OCI-LY7 (cell line): ENCODE data around the gene ALDH1A3. TPM values are rescaled to one million over a fixed set of nuclear protein-coding genes. Genes with fewer than 3 reads are reported as not detected.

Experiments
- BruUV-seq: library from RNA; stranded (reverse); fragments of 400-500 nt; replicated peaks from 2 replicates; lab custom pipeline; 2021; lab: Mats Ljungman, UMichigan
- CTCF ChIA-PET: fragments of 300-600 bp; sonication (Branson Sonifier 250); formaldehyde crosslinking; loops from one replicate; lab custom pipeline; 2022; ENCODE audit warnings: antibody characterized with exemption; ENCODE audit not compliant: unreplicated experiment; lab: Charles Lee
- POLR2A ChIA-PET: fragments of 300-600 bp; sonication (Branson Sonifier 250); formaldehyde crosslinking; loops from one replicate; lab custom pipeline; 2022; ENCODE audit warnings: antibody characterized with exemption; lab: Charles Lee
- DNase-seq: peaks from one replicate; pipeline ENCODE4 v3.0.0-alpha.2; 2015; ENCODE audit warnings: low spot score
- H2AFZ ChIP-seq: fragments of 200-600 bp; sonication (generic), shearing (Covaris generic); 2 replicates; pipeline ENCODE4 v1.6.1; 2014; ENCODE audit warnings: mild to moderate bottlenecking, antibody characterized with exemption, low read length, moderate library complexity
- H3K27ac ChIP-seq: fragments of 200-600 bp; sonication (generic); 2 replicates; pipeline ENCODE4 v1.5.1; 2014; ENCODE audit warnings: mixed run types, low read depth, mild to moderate bottlenecking, moderate library complexity, low read length, inconsistent platforms; ENCODE audit not compliant: poor library complexity, severe bottlenecking
- H3K36me3 ChIP-seq: fragments of 200-600 bp; sonication (generic); 2 replicates; pipeline ENCODE4 v1.6.1; 2014; ENCODE audit warnings: mild to moderate bottlenecking, antibody characterized with exemption, low read length, moderate library complexity, mixed read lengths; ENCODE audit not compliant: insufficient read depth
- H3K4me1 ChIP-seq: fragments of 200-600 bp; sonication (generic); 2 replicates; pipeline ENCODE4 v1.5.1; 2014; ENCODE audit warnings: mild to moderate bottlenecking, low read length; ENCODE audit not compliant: insufficient read depth, poor library complexity, severe bottlenecking
- H3K4me2 ChIP-seq: fragments of 200-600 bp; sonication (generic); 2 replicates; pipeline ENCODE4 v1.6.1; 2014; ENCODE audit warnings: mild to moderate bottlenecking, low read length
- H3K4me3 ChIP-seq: fragments of 200-600 bp; sonication (generic); 2 replicates; pipeline ENCODE4 v1.5.1; 2014; ENCODE audit warnings: mild to moderate bottlenecking, low read depth, low read length; ENCODE audit not compliant: poor library complexity, severe bottlenecking
- H3K79me2 ChIP-seq: fragments of 200-600 bp; sonication (generic); 2 replicates; pipeline ENCODE4 v1.6.1; 2016; ENCODE audit warnings: low read depth, mild to moderate bottlenecking, low read length, moderate library complexity, mixed read lengths; ENCODE audit not compliant: insufficient read depth
- H3K9me2 ChIP-seq: fragments of 200-600 bp; sonication (generic); 2 replicates; pipeline ENCODE4 v1.6.1; 2016; ENCODE audit warnings: mild to moderate bottlenecking, low read length, mixed read lengths; ENCODE audit not compliant: insufficient read depth
- H3K9me3 ChIP-seq: fragments of 200-600 bp; sonication (generic); 2 replicates; pipeline ENCODE4 v1.6.1; 2014; ENCODE audit warnings: mild to moderate bottlenecking, mixed run types, low read length, mixed read lengths
- H4K20me1 ChIP-seq: fragments of 200-600 bp; sonication (generic); 2 replicates; pipeline ENCODE4 v1.6.1; 2014; ENCODE audit warnings: mild to moderate bottlenecking, antibody characterized with exemption, low read length, moderate library complexity, mixed read lengths; ENCODE audit not compliant: insufficient read depth
- EZH2phosphoT487 ChIP-seq: fragments of 200-600 bp; sonication (generic); IDR thresholded peaks from 2 replicates; pipeline ENCODE4 v1.6.1; 2018; ENCODE audit warnings: low read depth, borderline replicate concordance, mild to moderate bottlenecking, mixed run types, antibody characterized with exemption, low read length, moderate library complexity, mixed read lengths
- intact Hi-C: fragments of 100-400 bp; cut with micrococcal nuclease; formaldehyde crosslinking; loops from one replicate; pipeline ENCODE4 v1.10.0; 2022; ENCODE audit not compliant: unreplicated experiment
- total RNA-seq, 2 experiments: library from RNA; depleted of rRNA in 1 of 2; stranded (reverse); fragments of >200 nt in 1 of 2; shearing (Covaris generic) in 1 of 2; gene quantifications; 2 replicates each; pipeline ENCODE4 v1.2.3, GENCODE V29; 2014 to 2022
- TF ChIP-seq, protein P1 (sequence below): fragments of 200-600 bp; sonication (generic); conservative IDR thresholded peaks from 2 replicates; pipeline ENCODE4 v1.5.1; 2014; ENCODE audit warnings: mild to moderate bottlenecking, antibody characterized with exemption, low read length, moderate library complexity, mixed read lengths

Gene ALDH1A3
- total RNA-seq, 2 experiments from 2014 or later = not detected

GRCh38 chr15:100930306-100930848, 50.7 kb downstream of the ALDH1A3 start:
- H3K27ac ChIP-seq = peak overlapping the region; percentile 99
- no peak overlapping the region for H2AFZ ChIP-seq
- peaks cover 99% of the 10 kb centered on the region for H3K4me1 ChIP-seq
- H3K79me2 ChIP-seq = peaks cover 86% of the 10 kb centered on the region
- DNase-seq = peak; percentile 27
- no peaks in the 10 kb centered on the region for H4K20me1 ChIP-seq
- BruUV-seq = no TSS peak
- peak overlapping the region; percentile 53 for H3K4me3 ChIP-seq
- ChIA-PET CTCF (interaction anchor here (1.4 to 2.1 kb wide), 2 partner anchors 10 to 77 kb away, joined by 4 to 6 read pairs; no protein-coding TSS in a partner anchor), POLR2A (interaction anchor here (0.8 to 6.2 kb wide), 5 partner anchors 11 to 76 kb away, joined by 3 to 134 read pairs (median 4); partner anchors contain the start of gene LRRK1)
- peak overlapping the region; percentile 77 for H3K4me2 ChIP-seq
- H3K9me2 ChIP-seq = no peaks in the 10 kb centered on the region
- intact Hi-C loops = no loop called here
- peaks cover 3% of the 10 kb centered on the region; the same call in 1 of the 2 replicates for H3K9me3 ChIP-seq
- H3K36me3 ChIP-seq = peaks cover 86% of the 10 kb centered on the region
- TF ChIP-seq EZH2phosphoT487 = no peak

GRCh38 chr15:100931143-100931890, 51.7 kb downstream of the ALDH1A3 start:
- H3K4me2 ChIP-seq = peak overlapping the region; percentile 77
- peak overlapping the region; percentile 53 for H3K4me3 ChIP-seq
- no peak overlapping the region for H2AFZ ChIP-seq
- TSS peak; percentile 10 for BruUV-seq
- TF ChIP-seq, protein P1, sequence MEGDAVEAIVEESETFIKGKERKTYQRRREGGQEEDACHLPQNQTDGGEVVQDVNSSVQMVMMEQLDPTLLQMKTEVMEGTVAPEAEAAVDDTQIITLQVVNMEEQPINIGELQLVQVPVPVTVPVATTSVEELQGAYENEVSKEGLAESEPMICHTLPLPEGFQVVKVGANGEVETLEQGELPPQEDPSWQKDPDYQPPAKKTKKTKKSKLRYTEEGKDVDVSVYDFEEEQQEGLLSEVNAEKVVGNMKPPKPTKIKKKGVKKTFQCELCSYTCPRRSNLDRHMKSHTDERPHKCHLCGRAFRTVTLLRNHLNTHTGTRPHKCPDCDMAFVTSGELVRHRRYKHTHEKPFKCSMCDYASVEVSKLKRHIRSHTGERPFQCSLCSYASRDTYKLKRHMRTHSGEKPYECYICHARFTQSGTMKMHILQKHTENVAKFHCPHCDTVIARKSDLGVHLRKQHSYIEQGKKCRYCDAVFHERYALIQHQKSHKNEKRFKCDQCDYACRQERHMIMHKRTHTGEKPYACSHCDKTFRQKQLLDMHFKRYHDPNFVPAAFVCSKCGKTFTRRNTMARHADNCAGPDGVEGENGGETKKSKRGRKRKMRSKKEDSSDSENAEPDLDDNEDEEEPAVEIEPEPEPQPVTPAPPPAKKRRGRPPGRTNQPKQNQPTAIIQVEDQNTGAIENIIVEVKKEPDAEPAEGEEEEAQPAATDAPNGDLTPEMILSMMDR = no peak
- no peak for TF ChIP-seq EZH2phosphoT487
- peak; percentile 91 for DNase-seq
- no peaks in the 10 kb centered on the region for H3K9me3 ChIP-seq
- intact Hi-C loops = loop anchor here (1.0 kb wide), 1 partner anchor 9 kb away; no protein-coding TSS in a partner anchor
- H3K79me2 ChIP-seq = peaks cover 86% of the 10 kb centered on the region
- no peaks in the 10 kb centered on the region for H4K20me1 ChIP-seq
- peaks cover 99% of the 10 kb centered on the region for H3K4me1 ChIP-seq
- H3K27ac ChIP-seq = peak overlapping the region; percentile 99
- ChIA-PET POLR2A (interaction anchor here (0.9 to 6.2 kb wide), 3 partner anchors 8 to 19 kb away, joined by 3 to 134 read pairs (median 4); partner anchors contain the start of gene LRRK1), CTCF (interaction anchor here (0.8 to 1.4 kb wide), 2 partner anchors 11 to 13 kb away, joined by 3 to 6 read pairs; no protein-coding TSS in a partner anchor)
- H3K36me3 ChIP-seq = peaks cover 86% of the 10 kb centered on the region
- H3K9me2 ChIP-seq = no peaks in the 10 kb centered on the region

DNA sequence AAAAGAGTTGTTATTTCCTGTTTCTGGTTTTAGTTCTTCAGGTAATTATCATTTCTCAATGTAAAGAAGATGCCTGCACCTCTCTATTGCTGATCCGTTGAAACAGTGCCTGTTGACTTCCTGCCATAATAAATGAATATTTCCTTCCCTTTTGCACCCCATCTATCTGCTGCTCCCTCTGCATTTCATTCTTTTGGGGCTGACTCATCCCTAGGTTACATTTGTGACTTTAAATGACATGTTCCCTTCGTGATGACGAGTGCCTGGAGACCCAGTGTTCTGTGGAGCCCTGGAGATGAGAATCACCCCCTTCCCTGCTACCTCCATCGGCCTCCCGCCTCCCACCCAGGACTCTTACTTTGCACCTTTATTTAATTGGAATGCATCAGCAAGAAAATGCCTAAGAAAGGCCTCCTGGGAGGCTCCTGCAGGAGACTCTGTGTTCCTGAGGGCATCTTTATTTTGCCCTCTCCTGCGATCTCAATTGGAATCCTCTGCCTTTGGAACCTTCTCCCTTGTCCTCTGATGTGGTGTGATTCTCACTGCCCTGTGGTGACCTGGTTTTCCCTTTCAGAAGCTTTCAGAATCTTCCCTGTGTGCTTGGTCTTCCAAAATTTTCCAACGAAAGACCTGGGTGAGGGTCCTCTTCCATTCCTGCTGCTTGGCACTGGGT, 53.2 kb downstream of the ALDH1A3 start:
- Histone ChIP-seq H3K79me2 (peaks cover 92% of the 10 kb centered on the region), H3K4me3 (peak overlapping the region; percentile 40), H3K4me2 (peak overlapping the region; percentile 77), H3K27ac (peak overlapping the region; percentile 99), H3K9me2 (no peaks in the 10 kb centered on the region), H3K36me3 (peaks cover 89% of the 10 kb centered on the region), H4K20me1 (no peaks in the 10 kb centered on the region), H2AFZ (no peak overlapping the region), H3K9me3 (no peaks in the 10 kb centered on the region), H3K4me1 (peaks cover 95% of the 10 kb centered on the region)
- ChIA-PET CTCF (interaction anchor here (1.6 kb wide), 1 partner anchor 16 kb away, joined by 5 read pairs; no protein-coding TSS in a partner anchor), POLR2A (interaction anchor here (1.9 to 2.1 kb wide), 2 partner anchors 9 to 12 kb away, joined by 11 to 16 read pairs; partner anchors contain the start of gene LRRK1)
- intact Hi-C loops = no loop called here
- DNase-seq = peak; percentile 53
- TSS peak; percentile 0 for BruUV-seq
- TF ChIP-seq, protein P1 = no peak
- TF ChIP-seq EZH2phosphoT487 = no peak
